HG02798 (cell line): ENCODE measurements around the gene SAPCD2.

Source experiments
- ATAC-seq: cut with Tn5 transposase; IDR thresholded peaks from one replicate; pipeline ENCODE4 v1.9.1; 2021; ENCODE audit warnings: mild to moderate bottlenecking; ENCODE audit not compliant: unreplicated experiment, poor library complexity

The SAPCD2 gene

GRCh38 chr9:137050570-137050969 is 19.8 kb downstream of the SAPCD2 start:
- no peak for ATAC-seq

DNA sequence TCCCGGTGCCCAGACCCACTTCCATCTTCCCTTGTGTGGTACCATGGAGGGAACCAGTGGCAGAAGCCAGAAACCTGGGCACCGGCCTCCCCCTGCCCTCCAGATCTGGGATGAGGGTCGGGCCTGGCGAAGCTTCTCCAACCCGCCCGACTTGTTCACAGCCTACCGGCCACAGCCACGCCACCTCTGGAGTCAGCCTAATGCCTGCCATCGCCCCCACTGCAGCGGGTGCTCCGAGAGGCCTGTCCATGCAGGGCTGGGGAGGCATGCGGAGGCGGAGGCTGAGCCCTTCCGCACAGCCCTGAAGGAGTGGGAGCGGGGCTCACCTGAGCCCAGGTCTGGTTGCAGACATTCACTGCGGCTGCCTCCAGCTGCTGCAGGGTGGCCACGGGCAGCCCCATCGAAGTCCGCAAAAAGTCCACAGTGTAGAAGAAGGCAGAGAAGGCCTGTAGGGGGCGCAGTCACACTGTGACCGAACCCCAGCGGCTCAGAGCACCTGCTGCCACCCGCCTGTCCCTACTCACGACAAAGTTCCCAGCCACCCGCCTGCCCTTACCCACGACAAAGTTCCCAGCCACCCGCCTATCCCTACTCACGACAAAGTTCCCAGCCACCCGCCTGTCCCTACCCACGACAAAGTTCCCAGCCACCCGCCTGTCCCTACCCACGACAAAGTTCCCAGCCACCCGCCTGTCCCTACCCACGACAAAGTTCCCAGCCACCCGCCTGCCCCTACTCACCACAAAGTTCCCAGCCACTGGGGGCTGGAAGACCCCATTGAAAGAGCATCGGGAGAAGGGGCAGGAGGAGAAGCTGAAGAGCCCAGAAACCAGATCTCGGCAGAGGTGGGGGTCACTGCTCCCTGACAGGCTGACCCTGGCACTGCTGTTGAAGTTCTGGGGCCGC is 20.6 kb downstream of the SAPCD2 start:
- no peak for ATAC-seq

DNA sequence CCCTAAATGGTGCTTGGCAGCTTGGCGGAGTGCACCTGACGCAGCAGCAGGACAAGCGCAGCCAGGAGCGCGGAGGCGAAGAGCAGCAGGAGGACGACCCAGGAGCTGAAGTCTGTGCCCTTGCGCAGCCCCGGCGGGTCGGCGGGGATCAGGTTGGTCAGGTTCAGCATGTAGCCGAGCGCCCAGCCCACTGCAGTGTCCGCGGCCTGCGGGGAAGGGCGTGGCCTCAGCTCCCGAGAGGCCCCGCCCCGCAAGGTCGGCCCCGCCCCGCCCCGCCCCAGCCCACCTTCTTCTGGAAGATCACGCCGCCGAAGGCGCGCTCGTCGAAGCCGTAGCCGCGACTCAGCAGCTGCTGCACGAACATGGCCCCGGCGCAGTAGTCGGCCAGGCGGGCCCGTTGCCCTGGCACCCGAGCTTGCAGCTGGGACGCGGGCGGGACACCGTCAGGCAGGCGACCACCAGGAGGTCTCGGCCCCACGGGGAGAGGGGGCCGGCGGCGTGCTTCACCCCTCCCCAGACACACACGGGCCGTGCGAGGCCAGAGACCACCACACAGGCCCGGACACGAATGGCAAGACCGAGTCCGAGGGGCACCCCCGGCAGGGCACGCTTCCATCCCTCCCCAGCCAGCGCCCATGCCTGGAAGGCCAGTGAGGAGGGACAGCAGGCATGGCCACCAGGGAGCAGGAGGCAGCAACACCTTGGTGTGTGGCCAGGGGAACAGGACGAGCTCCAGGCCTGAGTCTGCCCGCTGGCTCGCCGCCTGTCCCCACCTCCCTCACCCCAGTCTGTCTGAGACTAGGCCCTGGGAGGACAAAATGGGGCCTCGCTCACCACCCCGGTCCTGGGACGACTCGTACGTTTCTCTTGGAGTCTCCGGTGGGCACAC is 21.5 kb downstream of the SAPCD2 start:
- no peak for ATAC-seq

GRCh38 chr9:137046088-137046787 is 24.1 kb downstream of the SAPCD2 start, which contains the start of gene NPDC1:
Gene NPDC1 (minus strand): TSS chr9:137046177. CDS start chr9:137045989, 188 bp downstream.
- peak; percentile 52 for ATAC-seq

- ATAC-seq = no peak
Measured at GRCh38 chr9:137045294-137046087, 24.9 kb downstream of the SAPCD2 start.

DNA sequence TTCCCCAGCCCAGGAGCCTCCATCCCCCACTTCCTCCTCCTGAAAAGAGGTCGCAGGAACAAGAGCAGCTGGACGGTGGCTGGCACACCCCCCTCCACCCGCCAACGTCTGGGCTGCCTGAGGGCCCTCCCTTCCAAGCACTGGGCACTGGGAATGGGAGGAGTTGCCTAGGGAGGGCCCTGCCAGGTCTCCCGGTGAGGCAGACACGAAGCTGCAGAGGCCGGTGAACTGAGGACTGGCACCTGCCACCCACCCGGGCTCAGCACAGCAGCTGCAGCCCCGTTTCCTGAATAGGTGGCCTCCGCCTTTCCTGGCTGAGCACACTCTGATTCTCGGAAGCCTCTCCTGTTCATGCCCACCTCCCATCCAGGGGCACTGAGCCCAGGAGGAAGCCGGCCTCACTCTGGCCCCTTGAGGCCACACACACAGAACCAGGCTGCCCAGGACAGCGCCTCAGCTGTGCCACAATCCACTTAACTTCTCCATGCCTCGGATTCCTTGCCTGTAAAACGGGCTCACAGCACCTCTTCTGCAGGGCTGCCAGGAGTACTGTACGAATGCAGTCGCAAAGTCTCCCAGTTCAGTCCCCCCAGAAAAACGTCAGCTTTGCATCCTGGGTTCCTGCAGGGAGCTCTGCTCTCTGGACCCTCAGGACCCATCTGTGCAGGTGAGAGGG is 25.7 kb downstream of the SAPCD2 start:
- no peak for ATAC-seq

DNA sequence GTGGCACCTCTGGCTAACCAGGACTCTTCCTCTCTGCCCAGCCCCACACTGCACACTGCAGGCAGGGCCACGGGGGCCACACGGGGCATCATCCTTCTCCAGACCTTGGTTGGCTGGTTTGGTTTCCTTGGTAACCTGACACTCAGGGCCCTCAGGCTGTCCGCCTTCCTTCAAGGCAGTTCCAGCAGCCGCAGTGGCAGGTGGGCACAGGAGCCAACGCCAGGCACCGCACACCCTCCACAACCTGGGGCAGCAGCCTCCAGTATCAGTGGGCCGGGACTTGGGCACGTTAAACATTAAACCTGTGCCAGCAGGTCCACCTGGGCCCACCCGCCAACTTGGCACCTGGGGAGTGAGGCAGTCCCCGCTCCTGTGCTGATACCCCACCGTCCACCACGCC is 26.3 kb downstream of the SAPCD2 start:
- no peak for ATAC-seq

DNA sequence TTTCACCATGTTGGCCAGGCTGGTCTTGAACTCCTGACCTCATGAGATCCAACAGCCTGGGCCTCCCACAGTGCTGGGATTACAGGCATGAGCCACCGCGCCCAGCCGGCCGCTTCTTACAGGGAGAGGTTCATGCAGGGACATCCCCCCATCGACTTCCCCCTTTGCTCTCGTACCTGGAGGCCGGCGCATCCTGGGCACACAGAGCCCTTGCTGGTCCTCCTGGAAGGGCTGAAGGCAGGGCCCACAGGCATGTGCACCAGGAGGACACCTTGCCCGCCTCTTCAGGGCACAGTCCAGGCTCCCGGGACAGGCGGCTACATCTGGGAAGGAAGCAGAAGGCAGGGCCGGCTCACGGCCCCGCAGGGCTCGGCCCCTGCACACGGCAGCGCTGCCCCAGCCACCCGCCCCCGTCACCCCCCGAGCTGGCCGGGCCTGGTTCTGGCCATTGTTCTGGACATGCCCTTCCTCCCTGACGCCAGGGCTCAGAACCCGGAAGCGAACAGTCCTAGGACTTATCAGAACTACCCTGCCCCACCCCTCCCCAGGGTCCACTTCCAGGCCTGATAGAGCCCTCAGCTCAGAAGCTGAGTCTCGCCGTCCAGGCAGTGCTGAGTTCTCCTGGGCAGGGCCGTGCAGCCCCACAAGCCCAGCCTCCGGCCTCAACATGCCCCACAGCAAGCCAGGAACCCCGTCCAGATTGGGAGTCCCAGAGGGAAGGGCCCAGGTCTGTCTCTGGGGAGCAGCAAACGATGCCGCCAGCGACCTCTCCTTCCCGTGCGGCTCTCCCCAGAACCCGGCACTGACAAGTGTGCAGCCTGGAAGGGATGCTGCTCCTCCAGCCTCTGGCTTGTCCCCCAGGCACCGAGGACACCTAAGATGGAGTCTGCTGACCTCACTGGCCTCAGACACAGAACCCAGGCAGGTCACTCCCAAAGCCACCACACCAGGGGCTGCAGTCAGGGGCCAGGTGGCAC is 27.3 kb downstream of the SAPCD2 start:
- no peak for ATAC-seq

DNA sequence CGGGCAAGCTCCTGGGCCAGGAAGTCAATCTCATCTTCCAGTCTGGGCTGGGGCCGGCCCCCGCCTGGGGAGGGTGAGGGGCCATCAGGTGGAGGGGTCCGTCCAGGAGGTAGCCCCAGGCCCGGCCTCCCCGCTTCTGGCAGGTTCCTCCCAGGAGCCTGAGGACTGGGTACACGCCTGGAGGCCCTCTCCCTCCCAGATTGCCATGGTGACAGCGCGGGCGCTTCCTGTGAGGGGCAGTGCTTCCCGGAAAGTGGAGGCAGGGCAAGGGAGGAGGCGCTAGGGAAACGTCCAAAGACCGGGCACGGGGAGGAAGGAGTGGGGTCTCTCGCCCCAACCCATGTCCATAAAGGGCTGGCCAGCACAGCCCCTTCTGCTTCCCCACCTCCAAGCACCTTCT is 29.2 kb downstream of the SAPCD2 start:
- ATAC-seq = no peak

DNA sequence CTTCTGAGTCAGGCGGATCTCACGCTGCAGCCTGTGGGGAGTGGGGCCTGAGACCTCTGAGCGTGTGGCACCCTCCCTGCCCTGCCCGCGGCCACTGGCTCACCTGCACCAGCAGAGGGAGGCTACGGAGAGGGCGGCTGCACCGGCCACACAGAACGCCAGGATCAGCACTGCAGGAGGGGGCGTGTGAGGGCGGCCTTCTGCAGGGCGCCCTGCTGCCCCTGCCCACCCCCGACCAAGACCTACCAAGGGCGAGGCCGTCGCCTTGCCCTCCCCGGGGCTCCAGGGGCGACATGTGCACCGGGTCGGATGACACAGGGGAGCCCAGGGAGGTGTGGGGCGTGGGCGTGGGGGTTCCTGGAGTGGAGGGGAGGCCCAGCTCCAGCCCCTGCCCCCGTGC is 29.8 kb downstream of the SAPCD2 start:
- ATAC-seq = no peak

GRCh38 chr9:137039611-137040366 is 30.6 kb downstream of the SAPCD2 start:
- no peak for ATAC-seq

GRCh38 chr9:137038916-137039315 is 31.4 kb downstream of the SAPCD2 start:
- no peak for ATAC-seq

GRCh38 chr9:137037483-137037882 is 32.9 kb downstream of the SAPCD2 start:
- no peak for ATAC-seq

GRCh38 chr9:137037035-137037434 is 33.3 kb downstream of the SAPCD2 start:
- ATAC-seq = no peak

- no peak for ATAC-seq
Measured at GRCh38 chr9:137035937-137036336, 34.4 kb downstream of the SAPCD2 start.

GRCh38 chr9:137035507-137035834 is 34.9 kb downstream of the SAPCD2 start:
- no peak for ATAC-seq

DNA sequence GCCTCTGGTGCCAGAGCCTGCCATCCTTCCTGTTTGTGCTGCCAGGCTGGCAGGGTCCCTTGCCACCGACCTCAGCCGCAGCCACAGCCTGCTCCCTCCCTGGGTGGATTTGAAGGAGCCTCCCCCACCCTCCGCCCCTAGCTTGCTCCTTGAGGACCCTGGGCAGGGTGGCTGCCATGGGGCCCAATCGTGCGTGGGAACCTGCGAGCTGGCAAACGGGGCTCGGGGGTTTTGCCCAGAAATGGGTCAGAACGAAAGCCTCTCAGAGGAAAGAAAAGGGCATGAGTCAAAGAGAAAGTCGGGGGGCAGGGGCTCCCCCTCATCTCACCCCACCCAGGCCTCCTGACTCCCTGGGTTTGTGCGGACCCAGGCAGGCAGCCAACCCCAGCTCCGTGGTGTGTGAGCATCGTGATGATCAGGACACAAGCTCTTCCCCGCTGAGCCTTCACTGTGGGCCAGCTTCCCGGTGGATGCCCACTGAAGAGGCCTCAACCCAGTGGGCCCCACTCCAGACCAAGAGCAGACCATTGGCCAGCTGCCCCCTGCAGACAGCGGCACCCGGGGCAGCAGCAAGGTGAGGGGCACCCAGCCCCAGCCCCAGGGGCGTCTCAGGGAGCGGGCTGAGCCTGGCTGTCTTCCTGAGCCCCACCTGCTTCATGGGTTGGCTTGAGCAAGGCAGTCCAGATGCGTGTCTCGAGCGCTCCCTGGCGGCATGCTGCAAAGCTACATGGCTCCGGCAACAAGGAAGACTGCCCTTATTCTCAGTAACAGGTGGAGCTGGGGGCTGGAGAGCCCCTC is 35.4 kb downstream of the SAPCD2 start:
- peak; percentile 60 for ATAC-seq
